NB4 (cell line): ENCODE data around the gene FGF19.

Experiments used
- CTCF ChIP-seq: IDR thresholded peaks from one replicate; pipeline ENCODE4 v1.5.1; 2012; ENCODE audit warnings: low read depth, low read length
- MYC ChIP-seq: IDR thresholded peaks from 2 replicates; pipeline ENCODE4 v1.6.1; 2011; ENCODE audit warnings: low read depth, low read length

- TF ChIP-seq CTCF (no peak), MYC (no peak)
Measured at GRCh38 chr11:69702769-69703452, 911 bp downstream of the FGF19 start.
